Diencephalon (tissue), 1 donor: ENCODE measurements around the gene SLC26A9. TPM values are rescaled to one million over a fixed set of nuclear protein-coding genes. Genes with fewer than 3 reads are reported as not detected.

ENCODE experiments used
- total RNA-seq: library from RNA; depleted of rRNA; stranded (reverse); fragments of >200 nt; gene quantifications from one replicate; pipeline ENCODE4 v1.2.3, GENCODE V29; 2014

SLC26A9 gene, protein sequence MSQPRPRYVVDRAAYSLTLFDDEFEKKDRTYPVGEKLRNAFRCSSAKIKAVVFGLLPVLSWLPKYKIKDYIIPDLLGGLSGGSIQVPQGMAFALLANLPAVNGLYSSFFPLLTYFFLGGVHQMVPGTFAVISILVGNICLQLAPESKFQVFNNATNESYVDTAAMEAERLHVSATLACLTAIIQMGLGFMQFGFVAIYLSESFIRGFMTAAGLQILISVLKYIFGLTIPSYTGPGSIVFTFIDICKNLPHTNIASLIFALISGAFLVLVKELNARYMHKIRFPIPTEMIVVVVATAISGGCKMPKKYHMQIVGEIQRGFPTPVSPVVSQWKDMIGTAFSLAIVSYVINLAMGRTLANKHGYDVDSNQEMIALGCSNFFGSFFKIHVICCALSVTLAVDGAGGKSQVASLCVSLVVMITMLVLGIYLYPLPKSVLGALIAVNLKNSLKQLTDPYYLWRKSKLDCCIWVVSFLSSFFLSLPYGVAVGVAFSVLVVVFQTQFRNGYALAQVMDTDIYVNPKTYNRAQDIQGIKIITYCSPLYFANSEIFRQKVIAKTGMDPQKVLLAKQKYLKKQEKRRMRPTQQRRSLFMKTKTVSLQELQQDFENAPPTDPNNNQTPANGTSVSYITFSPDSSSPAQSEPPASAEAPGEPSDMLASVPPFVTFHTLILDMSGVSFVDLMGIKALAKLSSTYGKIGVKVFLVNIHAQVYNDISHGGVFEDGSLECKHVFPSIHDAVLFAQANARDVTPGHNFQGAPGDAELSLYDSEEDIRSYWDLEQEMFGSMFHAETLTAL
- not detected for total RNA-seq

DNA sequence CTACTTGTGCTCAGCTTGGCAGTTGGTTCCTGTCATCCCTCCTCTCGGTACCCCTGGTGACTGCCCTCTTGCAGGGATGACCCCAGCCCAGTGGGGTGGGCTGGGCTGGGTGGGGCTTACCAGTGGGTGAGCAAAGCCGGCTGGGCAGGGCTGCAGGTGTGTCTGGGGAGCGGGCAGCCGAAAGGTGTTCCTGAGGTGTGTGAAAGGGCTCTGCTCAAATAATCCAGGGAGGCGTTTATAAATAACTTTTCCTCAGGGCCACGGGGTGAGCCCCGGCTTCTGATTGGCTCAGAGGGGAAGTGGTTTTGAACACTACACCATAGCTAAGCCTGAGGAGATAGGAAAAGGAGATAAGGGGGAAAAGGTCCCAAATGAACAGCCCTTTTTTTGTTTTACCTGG is at the start of gene SLC26A9:
Gene SLC26A9, minus strand, starts transcription at position 212 of the 400 bp plus-strand sequence. CDS start 7,636 bp downstream, outside the sequence.

Other genes starting within 250 kb of the SLC26A9 start
- gene NUCKS1, start 193.3 kb downstream of the SLC26A9 start, total RNA-seq, result 240 TPM
- gene RAB29, start 168.0 kb downstream of the SLC26A9 start, total RNA-seq, result 4.6 TPM
- gene SLC41A1, start 130.3 kb downstream of the SLC26A9 start, total RNA-seq, result 11.5 TPM
- gene PM20D1, start 93.3 kb downstream of the SLC26A9 start, total RNA-seq, result not detected
- 0.69 TPM for gene RAB7B, start 59.9 kb upstream of the SLC26A9 start, total RNA-seq
- not detected for gene CTSE, start 80.4 kb upstream of the SLC26A9 start, total RNA-seq
- gene RHEX, start 109.7 kb upstream of the SLC26A9 start, total RNA-seq, result not detected
- gene AVPR1B, start 173.9 kb upstream of the SLC26A9 start, total RNA-seq, result 0.23 TPM